CD4-positive, alpha-beta T cell treated with Interleukin-4 for 4 hours (primary cell): ENCODE measurements around the gene KLHL30.
"Not testable (repeated sequence)": the region's sequence is repeated elsewhere in the genome, so short reads cannot be mapped to it uniquely, and the experiment has no call there.

ENCODE experiments used
- DNase-seq: peaks from one replicate; pipeline ENCODE4 v3.0.0-alpha.2; 2020

Gene KLHL30

GRCh38 chr2:238101891-238102841 lies 36.3 kb upstream of the KLHL30 start:
- DNase-seq = no peak

- no peak for DNase-seq
Observed at GRCh38 chr2:238102865-238103264, 35.6 kb upstream of the KLHL30 start.

DNA sequence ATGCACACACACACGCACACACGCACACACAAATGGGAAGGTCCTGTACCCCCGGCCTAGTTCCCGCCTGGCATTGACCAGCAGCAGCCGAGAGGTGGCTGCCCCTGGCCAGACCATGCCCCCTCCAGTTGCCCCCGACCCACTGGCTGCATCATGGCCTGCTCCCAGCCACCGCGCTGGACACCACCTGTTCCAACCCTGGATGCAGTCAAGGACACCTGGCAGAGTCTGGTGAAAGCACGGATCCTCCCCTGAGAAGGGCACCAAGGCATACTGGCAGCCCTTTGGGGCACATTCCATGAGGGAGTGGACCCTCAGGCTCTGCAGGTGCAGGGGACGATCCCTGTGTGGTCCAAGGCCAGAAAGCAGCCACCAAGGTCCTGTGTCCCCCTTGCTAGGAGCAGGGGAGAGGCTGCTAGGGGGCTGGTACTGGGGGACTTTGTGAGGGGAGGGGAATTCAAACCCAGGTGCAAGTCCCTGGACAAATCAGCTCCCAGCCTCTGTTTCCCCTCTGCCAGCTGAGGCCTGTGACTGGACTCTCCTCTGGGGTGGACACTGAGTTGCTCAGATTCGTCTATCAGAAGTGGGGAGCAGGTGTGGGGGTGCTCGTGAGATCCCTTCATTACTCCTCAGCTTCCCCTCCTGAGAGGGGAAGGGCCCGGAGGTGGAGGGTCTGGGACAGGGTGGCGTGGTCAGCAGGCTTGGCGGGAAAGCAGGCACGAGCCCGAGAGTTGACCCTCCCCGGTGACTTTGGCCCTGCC lies 34.8 kb upstream of the KLHL30 start:
- no peak for DNase-seq

DNA sequence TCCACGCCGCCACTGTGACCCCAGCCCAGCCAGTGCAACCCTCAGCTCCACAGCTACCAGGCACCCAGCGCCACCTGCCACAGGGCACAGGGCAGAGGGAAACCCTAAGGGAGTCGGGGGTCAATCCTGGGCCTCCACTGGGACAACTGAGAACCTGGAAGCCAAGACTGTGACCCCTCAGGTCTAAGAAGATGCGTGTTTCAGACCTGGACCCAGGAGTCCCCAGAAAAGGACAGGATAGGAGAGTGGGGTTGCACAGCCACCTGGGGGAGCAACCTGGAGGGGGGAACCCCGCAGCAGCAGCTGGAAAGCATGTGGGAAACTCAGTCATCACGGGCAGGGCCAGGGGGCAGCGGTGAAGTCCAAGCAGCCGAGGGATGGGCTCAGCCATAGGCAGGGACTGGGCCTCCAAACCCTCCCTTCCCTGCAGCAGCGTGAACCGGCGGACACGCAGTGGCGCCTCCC lies 34.2 kb upstream of the KLHL30 start:
- DNase-seq = no peak

DNA sequence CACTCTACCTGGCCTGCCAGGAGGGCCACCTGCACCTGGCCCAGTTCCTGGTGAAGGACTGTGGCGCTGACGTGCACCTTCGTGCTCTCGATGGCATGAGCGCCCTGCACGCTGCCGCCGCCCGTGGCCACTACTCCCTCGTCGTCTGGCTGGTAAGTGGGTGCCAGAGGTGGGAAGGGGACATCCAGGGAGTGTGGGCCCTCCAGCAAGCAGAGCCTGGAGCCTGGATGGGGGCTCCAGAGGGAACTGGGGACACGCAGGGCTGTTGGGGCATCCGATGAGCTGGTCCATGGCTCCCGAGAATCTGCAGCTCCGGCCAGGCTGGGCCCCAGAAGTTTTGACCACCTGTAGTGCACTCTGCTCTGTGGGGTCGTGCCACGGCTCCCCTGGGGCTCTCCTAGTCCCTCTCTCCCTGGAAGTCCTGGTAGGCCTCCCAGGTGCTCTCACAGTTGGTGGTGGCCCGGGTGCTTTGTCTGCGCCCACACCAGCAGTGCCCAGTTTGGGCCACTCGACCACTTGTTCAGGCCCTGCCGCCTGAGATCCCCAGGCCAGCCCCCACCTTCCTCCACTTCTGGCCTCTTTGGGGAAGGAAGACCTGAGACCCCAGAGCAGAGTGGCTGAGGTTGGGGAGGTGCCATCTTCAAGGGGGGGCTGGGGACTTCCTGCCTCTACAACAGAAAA lies 33.6 kb upstream of the KLHL30 start:
- DNase-seq = no peak

DNA sequence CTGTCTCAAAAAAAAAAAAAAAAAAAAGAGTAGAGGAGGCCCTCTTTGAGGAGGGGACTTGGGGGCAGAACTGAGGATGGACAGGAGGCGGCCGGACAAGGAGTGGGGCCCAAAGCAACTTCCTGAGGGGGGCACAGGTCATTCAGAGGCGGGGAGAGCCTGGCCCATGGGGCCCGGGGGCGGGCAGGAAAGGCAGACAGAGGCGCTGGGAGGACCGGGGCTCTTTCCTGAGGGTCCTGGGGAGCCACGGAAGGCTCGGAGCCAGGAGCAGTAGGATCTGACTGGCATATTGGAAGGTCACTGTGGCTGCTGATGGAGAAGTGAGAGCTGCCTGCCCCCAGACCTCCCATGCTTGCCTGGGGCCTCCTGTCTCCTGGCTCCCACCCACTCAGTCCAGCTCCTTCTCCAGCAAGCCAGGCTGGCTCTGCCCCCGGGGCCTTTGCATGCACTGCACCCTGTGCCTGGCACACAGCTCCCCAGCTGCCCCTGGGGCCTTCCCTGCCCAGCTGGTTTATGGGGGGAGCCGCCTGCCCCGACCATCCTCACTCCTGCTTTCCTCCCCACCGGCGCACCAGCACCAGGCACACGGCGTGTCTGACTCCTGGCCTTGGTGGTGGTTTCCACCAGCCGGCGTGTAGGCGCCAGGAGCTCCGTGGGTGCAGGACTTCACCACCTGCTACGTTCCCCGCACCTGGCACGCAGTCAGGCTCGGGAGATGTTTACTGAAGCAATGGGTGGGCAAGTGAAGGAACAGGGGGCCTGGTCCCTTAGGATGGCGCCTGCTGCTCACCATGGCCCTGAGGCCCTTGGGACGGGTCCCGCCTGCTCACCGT lies 32.7 kb upstream of the KLHL30 start:
- no peak for DNase-seq

GRCh38 chr2:238106339-238106697 lies 32.1 kb upstream of the KLHL30 start:
- DNase-seq = no peak

- no peak for DNase-seq
Observed at GRCh38 chr2:238106698-238107524, 31.6 kb upstream of the KLHL30 start.

- no peak for DNase-seq
Observed at GRCh38 chr2:238107525-238108422, 30.7 kb upstream of the KLHL30 start.

GRCh38 chr2:238108423-238109183 lies 29.9 kb upstream of the KLHL30 start:
- DNase-seq = no peak

GRCh38 chr2:238113611-238114010 lies 24.9 kb upstream of the KLHL30 start:
- DNase-seq = no peak

DNA sequence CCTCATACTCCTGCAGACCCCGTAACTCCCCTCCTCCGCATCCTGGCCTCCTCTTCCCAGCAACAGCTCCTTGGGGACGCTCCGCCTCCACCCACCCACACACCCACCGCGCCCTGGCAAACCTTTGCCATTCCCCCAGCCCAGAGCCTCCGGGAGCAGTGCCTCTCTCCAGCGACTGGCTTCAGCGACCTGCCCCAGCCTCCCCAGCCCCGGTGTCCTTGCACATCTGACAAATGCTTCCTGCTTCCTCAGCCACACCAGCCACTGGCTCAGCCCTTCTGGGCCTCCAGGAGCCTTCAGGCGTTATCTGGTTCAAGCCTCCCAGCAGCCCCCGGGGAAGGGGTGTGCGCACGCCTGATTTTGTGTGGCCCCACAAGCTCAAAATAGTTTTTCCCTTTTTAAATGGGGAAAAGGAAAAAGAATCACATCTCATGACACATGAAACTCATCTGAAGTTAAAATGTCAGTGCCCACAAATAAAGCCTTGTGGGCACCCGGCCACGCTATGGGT lies 24.1 kb upstream of the KLHL30 start:
- no peak for DNase-seq

- no peak for DNase-seq
Observed at GRCh38 chr2:238114851-238115660, 23.4 kb upstream of the KLHL30 start.

DNA sequence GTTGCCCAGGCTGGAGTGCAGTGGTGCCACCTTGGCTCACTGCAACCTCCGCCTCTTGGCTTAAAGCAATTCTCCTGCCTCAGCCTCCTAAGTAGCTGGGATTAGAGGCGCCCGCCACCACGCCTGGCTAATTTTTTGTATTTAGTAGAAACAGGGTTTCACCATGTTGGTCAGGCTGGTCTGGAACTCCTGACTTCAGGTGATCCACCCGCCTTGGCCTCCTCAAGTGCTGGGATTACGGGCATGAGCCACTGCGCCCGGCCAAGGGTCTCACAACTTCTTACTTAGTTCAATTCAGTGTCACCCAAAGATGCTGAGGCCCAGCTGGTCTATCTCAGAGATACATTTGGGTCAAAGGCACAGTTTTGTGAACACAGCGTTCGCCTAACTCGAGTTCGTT lies 22.8 kb upstream of the KLHL30 start:
- DNase-seq = not testable (repeated sequence)

GRCh38 chr2:238116298-238117198 lies 21.9 kb upstream of the KLHL30 start:
- no peak for DNase-seq

- no peak for DNase-seq
Observed at GRCh38 chr2:238117199-238118154, 21.0 kb upstream of the KLHL30 start.
